Lung microvascular endothelial cell (primary cell): ENCODE measurements around the gene CDK13. TPM values are rescaled to one million over a fixed set of nuclear protein-coding genes. Genes with fewer than 3 reads are reported as not detected.
A peak's percentile ranks its signal among the peaks of the same experiment; 100 is the strongest.

Experiments
- DNase-seq, 2 donors: peaks; one replicate each; pipeline versions ENCODE4 v3.0.0 to v3.0.0-alpha.2; 2010; ENCODE audit warnings: low read depth in 2 of 2
- total RNA-seq: library from RNA; depleted of rRNA; stranded (reverse); fragments of >200 nt; gene quantifications from 2 replicates; pipeline ENCODE4 v1.2.1, GENCODE V29; 2014

The CDK13 gene
- total RNA-seq, 1 donor from 2014 or later: 39.5 TPM

GRCh38 chr7:39948956-39949928 is 814 bp upstream of the CDK13 start:
- peak; percentile 100 for DNase-seq

- peak; percentile 48 to 55 for DNase-seq
Measured at GRCh38 chr7:39950473-39951225, 593 bp downstream of the CDK13 start.

- DNase-seq: peak; percentile 73 to 81
Measured at GRCh38 chr7:39951226-39952194, 1.5 kb downstream of the CDK13 start.

- DNase-seq: peak in 1 of 2 donors; percentile 22
Measured at GRCh38 chr7:39952374-39952773, 2.3 kb downstream of the CDK13 start.

GRCh38 chr7:39952803-39953202 is 2.7 kb downstream of the CDK13 start:
- DNase-seq: no peak

- DNase-seq: no peak
Measured at GRCh38 chr7:39954694-39955093, 4.6 kb downstream of the CDK13 start.

GRCh38 chr7:39958038-39958437 is 8.0 kb downstream of the CDK13 start:
- no peak for DNase-seq

- DNase-seq: no peak
Measured at GRCh38 chr7:39967406-39968161, 17.5 kb downstream of the CDK13 start.

- no peak for DNase-seq
Measured at GRCh38 chr7:39969431-39969830, 19.4 kb downstream of the CDK13 start.

- no peak for DNase-seq
Measured at GRCh38 chr7:39971924-39972323, 21.9 kb downstream of the CDK13 start.

- DNase-seq: no peak
Measured at GRCh38 chr7:39973801-39974200, 23.7 kb downstream of the CDK13 start.

- no peak for DNase-seq
Measured at GRCh38 chr7:39978230-39978934, 28.3 kb downstream of the CDK13 start.

- no peak for DNase-seq
Measured at GRCh38 chr7:39979406-39980073, 29.5 kb downstream of the CDK13 start.

- DNase-seq: no peak
Measured at GRCh38 chr7:39985398-39985918, 35.4 kb downstream of the CDK13 start.

- DNase-seq: no peak
Measured at GRCh38 chr7:39987641-39988347, 37.7 kb downstream of the CDK13 start.

- no peak for DNase-seq
Measured at GRCh38 chr7:40000734-40001315, 50.8 kb downstream of the CDK13 start.

GRCh38 chr7:40001649-40002048 is 51.6 kb downstream of the CDK13 start:
- no peak for DNase-seq

GRCh38 chr7:40003597-40003996 is 53.5 kb downstream of the CDK13 start:
- no peak for DNase-seq
